ENCODE results near the gene GRK5.
A peak's percentile ranks its signal among the peaks of the same experiment; 100 is the strongest.

DNA sequence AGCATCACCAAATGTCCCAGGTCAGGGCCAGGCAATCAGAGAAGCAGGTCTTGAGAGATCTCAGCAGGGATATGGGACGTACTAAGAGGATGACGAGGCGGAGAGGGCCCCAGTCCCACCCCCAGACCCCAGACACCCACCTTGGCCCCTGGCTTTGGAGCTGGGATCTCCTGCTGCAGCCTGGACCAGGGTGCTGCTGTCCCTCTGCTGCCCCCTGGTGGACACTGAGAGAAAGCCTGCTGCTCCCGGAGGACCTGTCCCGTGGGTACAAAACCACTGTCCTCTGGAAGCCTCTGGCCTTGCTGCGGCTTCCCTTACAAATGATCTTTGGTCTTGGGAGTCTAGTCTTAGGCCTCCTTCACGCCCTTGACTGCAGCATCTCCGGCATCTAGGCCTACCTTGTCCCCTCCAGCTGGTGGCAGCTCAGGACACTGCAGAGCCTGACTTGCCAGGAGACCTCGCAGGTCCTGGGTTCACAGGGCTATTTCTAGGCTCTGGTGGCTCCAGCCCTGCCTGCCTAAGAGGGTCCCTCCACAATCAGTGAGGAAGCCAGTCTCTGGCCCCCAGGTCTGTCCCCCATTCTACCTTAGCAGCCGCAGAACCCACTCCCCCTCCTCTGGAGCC lies 238.1 kb downstream of the GRK5 start:
- TF ChIP-seq POLR2A (IDR thresholded peaks at IDR 0.05) (no peak), EP300 (IDR thresholded peaks at IDR 0.05) (peak in 1 of 2 donors; percentile 37)
- TF ChIP-seq, protein P1, sequence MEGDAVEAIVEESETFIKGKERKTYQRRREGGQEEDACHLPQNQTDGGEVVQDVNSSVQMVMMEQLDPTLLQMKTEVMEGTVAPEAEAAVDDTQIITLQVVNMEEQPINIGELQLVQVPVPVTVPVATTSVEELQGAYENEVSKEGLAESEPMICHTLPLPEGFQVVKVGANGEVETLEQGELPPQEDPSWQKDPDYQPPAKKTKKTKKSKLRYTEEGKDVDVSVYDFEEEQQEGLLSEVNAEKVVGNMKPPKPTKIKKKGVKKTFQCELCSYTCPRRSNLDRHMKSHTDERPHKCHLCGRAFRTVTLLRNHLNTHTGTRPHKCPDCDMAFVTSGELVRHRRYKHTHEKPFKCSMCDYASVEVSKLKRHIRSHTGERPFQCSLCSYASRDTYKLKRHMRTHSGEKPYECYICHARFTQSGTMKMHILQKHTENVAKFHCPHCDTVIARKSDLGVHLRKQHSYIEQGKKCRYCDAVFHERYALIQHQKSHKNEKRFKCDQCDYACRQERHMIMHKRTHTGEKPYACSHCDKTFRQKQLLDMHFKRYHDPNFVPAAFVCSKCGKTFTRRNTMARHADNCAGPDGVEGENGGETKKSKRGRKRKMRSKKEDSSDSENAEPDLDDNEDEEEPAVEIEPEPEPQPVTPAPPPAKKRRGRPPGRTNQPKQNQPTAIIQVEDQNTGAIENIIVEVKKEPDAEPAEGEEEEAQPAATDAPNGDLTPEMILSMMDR (IDR thresholded peaks at IDR 0.05): peak; percentile 93 to 97 (median 96)

Data from tibial nerve (tissue), 4 donors.